GM18520 (cell line): ENCODE data around the gene SERPINI2.
"Not testable (repeated sequence)": the region's sequence is repeated elsewhere in the genome, so short reads cannot be mapped to it uniquely, and the experiment has no call there.

Source experiments
- ATAC-seq: cut with Tn5 transposase; IDR thresholded peaks from one replicate; pipeline ENCODE4 v1.9.1; 2021; ENCODE audit not compliant: unreplicated experiment

Gene SERPINI2

DNA sequence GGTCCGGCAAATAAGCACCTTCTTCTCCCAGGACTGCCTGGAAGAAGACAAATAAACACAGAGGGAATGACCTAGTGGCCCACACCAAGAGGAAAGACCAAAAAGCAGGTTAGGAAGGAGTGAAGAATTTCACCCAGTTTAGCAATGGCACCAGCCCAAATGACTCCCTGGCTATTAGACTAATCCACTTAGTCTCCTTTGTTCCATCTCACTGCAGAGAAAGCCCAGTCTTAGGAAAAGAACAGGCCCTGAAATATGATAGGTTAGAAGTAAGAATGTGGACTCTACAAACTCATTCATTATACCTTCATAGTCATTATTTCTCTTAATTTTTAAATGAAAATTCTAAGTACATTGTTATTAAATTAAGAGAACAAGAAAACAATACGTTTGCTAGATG lies 23.2 kb downstream of the SERPINI2 start:
- no peak for ATAC-seq

DNA sequence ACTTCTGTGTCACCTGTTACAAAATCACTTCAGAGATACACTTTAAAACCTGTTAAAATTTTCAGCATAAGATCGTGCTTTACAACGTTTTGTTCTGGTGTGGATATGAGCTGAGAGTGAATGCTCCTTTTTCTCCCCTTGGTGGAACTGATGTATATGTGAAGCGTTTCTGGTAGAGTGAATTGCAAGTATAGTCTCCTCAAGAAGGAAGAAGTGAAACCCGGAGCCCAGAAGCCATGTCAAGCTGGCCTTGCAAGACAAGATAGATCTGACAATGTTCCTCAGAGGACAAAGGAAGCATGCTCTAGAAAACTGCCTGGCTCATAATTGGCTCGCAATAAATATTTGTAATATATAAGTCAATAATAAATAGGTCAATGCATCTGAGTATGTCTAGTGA lies 23.6 kb downstream of the SERPINI2 start:
- no peak for ATAC-seq

DNA sequence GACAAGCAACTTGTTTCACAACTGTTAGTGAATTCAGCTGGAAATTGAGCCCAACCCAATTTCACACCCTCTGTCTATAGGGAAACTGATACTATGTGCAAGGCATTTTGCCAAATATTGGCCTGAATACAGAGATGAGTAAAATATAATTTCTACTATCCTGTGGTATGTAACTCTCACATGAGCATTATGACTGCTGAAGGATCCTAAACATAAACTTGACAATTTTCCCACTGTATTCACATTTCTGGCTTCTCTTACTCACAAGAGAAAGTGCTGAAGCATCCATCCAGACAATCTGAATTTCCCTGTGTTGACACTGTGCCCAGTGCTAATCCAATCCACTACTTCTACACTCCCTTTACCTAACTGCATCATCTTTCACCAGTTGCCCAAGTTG lies 28.4 kb downstream of the SERPINI2 start:
- ATAC-seq, result no peak

DNA sequence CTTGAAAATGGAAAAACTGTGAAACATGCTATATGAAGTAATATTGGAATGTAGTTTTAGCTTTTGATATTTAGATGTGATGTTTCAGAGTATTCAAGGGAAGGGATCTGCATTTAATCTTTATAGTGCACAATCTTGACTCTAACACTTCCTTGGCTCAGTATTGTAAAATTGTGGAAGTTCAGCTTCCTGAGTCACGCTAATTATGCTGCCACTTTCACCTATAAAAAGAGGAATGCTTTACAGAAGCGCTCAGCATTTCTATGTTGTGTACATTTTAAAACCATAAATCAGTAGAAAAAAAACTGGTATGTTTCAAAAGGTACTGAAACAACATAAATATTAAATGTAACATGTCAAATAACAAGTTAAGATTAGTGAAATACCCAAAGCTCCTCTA lies 32.6 kb downstream of the SERPINI2 start:
- ATAC-seq, result no peak

DNA sequence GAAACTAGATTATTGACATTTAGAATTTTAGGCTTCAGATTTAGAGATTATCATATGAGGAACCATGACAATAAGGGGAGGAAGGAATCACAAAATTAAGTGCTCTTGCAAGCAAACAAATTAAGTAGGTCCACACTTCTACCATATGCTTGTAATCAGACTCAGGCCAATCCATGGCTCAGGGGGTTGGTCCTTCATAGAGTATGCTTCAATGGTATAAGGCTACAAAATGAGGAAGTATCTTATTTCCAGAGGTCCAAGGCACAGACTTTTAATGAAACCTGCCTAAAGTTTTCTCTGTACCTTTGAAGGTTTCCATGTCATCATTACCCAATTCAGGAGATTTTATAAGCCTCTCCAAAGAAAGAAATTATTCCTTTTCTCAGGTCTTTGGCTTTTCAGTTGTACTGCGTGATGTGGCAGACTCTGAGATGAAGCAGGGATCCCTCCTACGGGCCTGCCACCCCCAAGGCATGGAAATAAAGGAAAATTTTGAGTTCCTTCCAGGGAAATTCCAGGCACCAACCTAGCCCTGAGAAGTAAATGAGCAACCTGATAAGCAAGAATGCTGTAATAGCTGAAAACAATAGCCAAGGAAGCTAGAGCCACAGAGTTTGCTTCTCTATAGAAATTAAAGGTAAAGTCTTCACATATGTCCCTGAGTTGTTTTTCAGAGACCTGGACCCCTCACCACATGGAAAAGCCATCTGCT lies 36.3 kb downstream of the SERPINI2 start:
- no peak for ATAC-seq

DNA sequence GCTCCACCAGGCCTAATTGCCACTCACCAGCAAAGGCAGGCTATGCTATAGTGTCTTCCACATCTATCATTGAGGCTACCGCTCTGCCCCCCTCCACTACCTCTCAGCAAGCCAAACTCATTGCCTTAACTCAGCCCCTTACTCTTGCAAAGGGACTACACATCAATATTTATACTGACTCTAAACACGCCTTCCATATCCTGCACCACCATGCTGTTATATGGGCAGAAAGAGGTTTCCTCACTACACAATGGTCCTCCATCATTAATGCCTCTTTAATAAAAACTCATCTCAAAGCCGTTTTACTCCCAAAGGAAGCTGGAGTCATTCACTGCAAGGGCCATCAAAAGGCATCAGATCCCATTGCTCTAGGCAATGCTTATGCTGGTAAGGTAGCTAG lies 46.9 kb downstream of the SERPINI2 start:
- ATAC-seq, result not testable (repeated sequence)

DNA sequence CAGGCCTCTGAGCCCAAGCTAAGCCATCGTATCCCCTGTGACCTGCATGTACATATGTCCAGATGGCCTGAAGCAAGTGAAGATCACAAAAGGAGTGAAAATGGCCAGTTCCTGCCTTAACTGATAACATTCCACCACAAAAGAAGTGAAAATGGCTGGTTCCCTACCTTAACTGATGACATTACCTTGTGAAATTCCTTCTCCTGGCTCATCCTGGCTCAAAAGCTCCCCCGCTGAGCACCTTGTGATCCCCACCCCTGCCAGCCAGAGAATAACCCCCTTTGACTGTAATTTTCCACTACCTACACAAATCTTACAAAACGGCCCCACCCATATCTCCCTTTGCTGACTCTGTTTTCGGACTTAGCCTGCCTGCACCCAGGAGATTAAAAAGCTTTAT lies 51.4 kb downstream of the SERPINI2 start:
- not testable (repeated sequence) for ATAC-seq

DNA sequence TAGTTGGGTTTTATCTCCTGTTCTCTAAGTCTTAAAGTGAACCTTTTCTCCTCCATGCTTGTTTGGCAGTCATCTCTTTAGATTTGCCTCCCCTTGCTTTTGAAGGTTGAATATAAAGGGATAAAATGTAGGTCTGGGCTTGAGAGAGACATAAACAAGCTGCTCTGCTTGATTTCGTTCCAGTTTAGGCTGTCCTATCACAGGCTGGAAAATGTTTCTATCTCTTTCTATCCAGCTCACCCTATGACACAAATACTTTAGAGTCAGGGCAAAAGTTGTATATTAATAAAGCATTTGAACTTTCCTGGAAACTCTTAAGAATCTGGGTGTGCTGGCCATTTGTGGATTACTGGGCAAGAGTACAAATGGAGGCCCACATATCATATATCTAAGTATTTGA lies 64.2 kb downstream of the SERPINI2 start:
- no peak for ATAC-seq

DNA sequence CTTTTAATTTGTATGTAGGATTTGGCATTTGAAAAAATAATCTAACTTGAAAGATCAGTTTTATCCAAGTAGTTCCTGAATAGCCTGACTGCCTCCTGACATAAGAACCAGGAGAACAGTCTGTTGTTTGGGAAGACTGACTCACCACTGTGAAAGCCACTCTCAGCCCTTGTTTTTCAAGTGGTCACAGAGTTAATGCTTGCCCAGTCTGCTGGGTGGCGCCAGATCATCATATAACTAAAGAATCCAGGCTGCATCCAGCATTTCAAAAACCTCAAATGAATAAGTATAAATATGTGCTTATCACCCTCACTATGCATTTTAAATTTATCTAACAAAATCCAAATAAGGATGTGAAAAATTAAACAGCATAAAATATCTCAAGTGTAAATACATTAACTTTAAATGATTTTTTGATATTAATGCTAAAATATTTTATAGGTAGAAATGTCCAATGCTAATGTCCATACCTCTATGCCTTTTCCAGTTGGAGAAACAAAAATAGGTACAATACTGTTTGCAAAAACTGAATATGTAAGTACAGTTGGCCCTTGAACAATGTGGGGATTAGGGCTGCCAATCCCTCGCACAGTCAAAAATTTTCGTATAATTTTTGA lies 66.9 kb downstream of the SERPINI2 start:
- ATAC-seq, result no peak

DNA sequence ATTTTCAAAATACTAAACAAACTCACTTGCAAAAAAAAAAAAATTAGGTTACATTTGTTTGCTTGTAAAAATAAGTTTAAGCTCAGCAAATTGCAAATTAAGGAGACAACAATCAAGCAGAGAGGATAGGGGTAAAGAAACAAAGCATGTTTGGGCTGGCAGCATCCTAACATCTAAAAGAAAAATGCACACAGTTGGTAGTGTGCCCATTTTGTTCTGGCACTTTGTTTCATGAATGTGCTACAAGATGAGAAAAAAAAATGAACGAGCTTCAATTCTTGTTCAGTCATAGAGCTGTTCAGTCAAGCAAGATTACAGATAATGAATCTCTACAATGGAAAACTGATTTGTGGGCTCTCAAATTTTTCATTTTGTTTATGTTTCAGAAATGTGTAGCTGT lies 76.0 kb downstream of the SERPINI2 start:
- no peak for ATAC-seq

DNA sequence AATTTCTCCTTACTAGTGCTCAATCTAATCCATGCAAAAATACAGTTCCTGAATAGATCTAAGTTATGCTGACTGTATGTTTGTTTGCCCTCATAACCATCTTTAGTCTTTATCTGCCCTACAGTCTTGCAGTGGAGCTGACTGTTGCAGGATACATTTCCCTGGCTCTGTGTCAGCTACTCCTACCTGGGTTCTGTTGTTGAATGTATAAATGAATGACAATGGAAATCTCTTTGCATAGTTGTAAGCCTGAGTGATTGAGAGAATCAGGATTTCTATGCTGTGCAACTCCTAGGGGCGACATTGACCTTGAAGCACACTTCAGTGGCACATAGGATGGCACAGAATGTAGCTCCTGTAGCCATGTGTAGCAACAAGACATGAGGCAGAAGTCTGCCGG lies 77.8 kb downstream of the SERPINI2 start:
- no peak for ATAC-seq

DNA sequence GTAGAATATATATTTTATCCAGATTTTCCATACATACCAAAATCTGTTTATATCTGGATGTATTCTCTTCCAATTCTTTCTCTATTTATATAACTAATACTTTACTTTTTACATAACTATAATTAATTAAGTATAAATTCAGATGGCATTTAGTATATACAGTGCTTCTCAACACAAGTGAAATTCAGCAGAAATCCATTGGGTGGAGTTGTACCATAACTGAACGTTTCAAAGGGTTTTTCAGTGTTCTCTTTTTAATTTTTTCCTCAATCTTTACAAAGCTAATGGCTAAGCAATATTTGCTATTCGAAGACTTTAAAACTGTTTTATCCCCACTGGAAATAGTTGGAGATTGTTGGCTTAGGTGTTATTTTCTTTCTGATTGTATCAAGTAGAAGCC lies 79.8 kb downstream of the SERPINI2 start:
- no peak for ATAC-seq
